NCI-H2196 (cell line): ENCODE measurements around the gene MVB12B.
"Not testable (repeated sequence)": the region's sequence is repeated elsewhere in the genome, so short reads cannot be mapped to it uniquely, and the experiment has no call there.

ENCODE experiments used
- DNase-seq: peaks from one replicate; lab custom pipeline; 2025; ENCODE audit not compliant: unreplicated experiment; lab: John Stamatoyannopoulos, UW

The MVB12B gene

DNA sequence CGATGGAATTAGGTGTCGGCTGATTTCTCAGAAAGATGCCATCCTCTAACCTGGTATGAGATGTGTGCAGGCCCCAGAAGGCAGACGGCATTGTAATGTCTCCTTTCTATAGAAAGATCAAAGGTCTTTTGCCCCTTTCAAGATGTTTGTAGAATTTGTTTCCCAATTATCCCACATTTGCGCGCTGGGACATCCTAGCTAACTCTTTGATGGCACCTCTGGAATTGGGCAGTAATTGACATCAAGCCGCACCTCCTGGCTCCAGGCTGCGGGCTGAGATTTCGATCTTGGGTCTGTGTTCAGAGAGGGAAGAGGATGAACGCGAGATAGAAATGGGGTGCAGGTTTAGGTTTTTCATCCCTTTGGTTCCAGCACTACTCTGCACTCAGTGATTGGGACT, 202.3 kb downstream of the MVB12B start:
- no peak for DNase-seq

DNA sequence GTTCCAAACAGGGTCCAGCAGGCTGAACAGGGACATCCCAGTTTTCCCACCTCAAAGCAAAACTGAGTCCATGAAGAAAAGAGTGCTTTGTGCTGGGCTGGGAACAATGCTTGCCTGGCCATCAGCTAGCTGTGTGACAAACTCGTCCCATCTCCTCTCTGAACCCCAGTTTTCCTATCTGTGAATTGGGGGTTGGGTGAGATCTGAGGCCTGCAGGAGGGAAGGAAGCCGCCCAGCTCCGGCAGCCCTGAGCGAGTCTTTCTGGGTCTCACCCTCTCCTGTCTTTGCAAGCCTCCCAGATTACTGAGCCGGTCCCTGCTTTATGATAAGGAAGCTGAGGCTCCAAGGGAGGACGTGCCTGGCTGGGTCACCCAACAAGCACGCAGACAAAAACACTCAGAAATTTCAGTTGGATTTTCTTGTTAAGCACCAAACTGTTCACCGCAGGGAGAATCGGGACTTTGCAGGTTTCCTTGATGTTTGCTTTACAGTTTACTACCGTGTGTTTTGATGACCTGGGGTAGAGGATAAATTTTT, 204.5 kb downstream of the MVB12B start:
- no peak for DNase-seq

DNA sequence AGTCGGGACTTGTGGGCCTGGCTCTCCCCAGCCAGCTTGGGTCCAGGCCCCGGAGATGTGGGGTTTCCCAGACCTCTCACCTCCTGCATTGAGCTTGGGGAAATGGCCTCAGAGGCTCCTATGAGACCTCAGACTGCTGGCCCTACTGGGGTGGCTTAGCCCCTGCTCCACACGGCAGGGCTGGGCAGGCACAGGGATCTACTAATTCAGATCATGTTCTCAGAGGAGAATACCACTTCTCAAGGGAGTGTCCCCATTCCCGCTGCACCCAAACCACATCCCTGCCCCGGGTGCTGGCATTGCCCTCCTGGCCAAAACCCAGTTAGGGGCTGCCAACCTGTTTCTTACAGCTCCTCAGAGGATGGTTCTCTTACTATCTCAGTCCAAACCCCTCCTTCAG, 205.0 kb downstream of the MVB12B start:
- no peak for DNase-seq

DNA sequence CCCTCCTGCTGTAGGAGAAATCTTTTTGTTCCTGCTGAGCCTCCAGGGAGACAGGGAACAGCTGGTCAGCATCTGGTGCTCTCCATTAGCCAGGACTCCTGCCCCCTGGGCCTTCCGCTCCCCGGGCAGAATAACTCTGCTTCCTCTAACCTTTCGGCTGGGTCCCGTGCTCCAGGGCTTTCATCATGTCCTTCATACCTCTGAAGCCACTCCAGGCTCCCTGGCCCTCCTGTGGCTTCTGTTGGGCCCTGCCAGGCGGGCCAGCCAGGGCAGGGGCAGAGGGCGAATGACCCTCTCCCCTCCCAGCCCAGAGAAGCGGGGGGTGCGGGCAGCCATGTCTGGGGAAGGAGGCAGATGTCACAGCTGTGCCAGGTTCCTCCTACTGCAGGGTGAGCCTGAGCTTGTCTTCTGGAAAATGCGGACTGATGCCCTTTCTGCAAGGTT, 205.4 kb downstream of the MVB12B start:
- no peak for DNase-seq

DNA sequence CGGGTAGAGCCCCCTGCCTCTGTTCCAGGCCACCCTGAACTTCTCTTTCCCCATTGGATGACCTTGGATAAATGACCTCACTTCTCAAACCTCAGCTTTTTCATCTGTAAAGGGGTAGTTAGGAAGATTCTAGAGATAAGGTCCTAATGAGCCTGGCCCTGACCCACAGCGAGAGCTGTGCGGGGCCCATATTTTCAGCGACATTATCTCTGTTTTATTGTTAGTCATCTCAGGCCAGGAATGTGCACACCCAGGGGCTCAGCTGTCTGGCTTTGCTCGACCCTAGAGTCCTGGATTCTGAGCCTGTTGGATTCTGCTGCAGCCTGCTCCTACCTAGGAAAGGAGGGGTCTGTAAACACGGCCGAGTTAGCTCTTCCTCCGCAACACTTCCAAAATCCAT, 205.9 kb downstream of the MVB12B start:
- no peak for DNase-seq

DNA sequence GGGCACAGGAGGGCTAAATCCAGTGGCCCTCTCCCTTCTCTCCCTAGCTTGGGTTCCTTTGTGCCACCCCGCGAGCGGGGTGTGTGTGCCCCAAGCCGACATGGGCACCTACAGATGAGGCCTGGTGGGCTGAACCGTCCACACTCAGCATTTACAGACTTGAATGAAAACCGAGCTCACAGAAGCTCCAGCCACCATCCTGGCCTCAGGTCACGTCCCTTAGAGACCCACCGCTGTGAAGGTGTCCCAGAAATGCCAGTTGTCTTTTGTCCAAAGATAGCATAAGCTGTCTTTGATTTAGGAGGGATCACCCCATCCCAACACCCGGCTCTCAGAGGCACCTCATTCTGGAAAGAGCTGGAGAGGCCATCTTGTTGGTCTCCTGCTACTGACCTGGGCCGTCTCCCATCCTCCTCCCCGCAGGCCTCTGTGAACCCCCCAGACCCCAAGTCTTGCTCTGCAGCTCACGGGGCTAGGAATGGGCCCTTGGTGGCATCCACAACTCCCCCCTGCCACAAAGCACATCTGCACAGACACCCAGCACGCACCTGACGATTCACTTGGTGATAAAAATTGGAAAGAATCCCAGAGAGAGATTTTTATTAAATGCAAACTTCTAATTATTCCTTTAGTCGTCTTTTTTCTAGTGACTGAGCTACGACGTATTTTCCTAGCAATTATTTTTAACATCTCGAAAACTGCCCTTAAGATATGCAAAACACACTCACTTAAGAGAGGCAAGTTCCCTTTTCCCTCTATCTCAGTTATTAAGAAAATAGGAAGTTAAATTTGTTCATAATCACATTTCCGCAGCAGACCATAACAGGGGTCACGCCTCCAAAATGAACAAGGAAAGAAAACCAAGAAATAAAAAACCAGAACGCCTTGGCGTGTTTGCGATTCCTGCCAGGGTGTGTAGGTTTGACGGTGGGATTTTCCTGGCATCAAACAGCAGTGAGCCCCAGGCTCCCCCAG, 206.6 kb downstream of the MVB12B start:
- no peak for DNase-seq

DNA sequence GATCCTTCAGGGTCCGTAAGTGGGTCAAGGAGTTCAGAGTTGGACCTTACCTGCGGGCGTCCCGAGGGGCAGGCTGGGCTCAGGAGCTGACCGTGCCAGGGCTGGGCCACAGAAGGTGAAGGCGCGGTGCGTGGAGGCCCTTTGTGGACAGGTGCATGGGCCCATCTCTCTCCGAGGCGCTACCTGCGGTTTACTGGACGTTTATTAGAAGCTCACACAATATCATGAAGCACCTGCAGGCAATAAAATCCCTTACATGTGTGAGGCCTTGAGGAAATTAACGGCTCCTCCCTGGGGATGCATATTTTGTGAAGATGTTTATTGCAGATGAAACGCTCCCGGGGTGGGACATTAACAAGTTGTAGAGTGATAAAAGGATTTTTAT, 207.3 kb downstream of the MVB12B start:
- DNase-seq: no peak

DNA sequence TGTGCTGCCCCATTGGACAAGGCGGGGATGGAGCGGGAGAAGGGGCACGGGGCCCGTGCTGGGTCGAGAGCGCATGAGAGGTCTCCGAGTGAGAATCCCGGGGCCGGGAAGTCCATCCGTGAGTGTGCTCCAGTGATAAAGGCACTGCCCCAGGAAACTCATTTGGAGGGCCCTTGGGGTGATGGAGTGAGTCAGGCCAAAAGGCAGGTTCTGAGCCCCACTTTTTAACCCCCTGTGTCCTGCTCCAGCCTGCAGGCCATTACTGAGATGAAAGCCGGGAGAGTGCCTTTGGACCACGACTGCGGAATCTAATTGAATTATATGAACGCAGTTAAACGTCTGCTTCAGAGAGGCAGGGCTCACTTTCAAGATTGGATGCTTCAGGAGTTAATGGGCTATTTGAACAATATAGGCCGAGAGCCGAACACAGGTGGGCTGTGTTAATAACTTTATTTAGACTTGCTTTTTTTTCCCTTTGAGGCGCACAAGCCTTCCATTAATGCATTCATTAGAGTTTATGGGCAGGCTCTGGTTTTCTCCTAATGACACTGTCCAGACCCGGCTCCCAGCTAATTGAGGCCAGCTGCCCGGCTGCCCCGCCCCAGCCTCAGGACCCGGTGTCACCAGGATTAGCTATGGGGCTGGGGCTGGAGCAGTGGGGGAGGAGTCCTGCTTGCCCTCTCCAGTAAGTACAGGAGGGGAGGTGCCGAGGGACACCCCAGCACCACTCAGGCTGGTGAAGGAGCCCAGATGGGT, 208.0 kb downstream of the MVB12B start:
- no peak for DNase-seq

DNA sequence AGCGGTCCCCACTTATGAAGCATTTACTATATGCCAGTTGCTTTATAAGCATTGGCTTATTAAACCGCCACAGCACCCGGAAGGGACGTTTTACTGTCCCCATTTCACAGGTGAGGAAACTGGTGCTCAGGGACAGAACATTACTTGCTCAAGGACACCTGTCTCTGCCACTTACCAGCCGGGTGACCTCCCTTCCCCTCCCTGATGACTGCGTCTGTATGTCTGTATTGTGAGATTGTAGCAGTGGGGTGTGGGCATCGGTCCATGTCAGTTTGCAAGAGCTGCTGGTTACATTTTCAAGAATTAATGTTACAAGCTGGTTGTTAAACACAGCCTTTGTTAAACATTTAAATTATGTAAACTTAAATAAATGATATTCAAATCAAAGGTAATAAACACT, 209.5 kb downstream of the MVB12B start:
- DNase-seq: no peak

DNA sequence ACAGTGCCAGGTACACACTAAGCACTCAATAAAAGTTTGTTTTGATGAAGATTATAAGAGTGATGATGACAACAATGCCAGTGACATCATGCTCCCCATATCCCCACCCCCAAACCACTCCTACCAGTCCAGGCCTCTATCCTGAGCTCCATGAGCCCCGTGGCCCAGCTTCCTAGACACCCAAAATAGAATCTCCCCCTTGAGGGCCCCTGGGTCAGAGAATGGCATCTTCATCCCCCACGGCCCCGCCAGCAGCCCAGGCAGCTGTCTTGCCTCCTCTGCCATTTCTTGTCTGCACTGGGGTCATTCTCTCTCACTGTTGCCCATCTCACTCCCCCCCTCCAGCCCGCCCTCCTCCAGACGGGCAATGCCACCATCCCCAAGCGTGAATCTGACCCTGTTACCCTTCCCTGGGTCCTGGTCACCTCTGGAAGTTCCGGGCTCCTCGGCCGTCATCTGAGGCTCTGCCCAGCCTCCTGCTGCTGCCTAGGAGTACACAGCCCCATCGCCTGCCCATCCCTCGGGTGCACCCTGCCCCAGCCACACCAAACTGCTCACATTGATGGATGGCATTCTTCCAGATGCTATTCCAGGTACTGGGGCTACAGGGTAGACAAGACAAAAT, 210.3 kb downstream of the MVB12B start:
- DNase-seq: no peak

DNA sequence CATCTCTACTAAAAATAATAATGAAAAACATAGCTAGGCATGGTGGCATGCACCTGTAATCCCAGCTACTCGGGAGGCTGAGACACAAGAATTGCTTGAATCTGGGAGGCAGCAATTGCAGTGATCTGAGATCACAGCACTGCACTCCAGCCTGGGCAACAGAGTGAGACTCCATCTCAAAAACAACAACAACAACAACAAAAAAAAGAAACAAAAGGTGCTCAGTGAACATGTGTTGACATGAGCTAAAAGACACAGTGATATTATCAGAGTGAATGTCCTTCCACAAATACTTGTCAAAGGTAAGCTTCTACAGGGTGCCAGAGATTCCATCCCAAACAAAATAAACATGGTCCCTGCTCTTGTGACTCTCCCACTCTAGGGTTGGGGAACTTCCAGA, 211.9 kb downstream of the MVB12B start:
- DNase-seq: no peak

DNA sequence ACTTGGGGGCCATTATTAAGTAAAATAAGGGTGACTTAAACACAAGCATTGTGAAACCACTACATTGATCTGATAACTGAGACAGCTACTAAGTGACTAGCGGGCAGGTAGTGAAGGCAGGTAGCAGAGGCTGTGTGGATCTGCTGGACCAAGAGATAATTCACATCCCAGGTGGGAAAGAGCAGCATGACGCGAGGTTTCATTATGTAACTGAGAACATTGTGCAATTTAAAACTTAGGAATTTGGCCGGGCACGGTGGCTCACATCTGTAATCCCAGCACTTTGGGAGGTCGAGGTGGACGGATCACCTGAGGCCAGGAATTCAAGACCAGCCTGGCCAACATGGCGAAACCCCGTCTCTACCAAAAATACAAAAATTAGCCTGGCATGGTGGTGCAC, 213.8 kb downstream of the MVB12B start:
- not testable (repeated sequence) for DNase-seq

DNA sequence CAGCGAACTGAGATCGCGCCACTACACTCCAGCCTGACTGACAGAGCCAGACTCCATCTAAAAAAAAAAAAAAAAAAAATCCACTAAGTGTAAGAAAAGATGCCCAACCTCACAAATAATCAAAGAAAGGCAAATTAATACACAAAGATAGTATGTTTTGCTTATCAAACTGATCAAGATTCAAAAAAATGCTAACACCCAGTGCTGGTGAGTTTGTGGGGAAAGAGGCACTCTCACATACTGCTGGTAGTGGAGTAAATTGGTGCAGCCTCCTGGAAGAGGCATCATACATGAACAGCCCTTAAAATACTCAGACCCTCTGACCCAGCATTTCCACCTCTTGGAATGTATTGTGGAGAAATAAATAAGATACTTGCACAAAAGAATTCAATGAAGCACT, 216.9 kb downstream of the MVB12B start:
- no peak for DNase-seq

DNA sequence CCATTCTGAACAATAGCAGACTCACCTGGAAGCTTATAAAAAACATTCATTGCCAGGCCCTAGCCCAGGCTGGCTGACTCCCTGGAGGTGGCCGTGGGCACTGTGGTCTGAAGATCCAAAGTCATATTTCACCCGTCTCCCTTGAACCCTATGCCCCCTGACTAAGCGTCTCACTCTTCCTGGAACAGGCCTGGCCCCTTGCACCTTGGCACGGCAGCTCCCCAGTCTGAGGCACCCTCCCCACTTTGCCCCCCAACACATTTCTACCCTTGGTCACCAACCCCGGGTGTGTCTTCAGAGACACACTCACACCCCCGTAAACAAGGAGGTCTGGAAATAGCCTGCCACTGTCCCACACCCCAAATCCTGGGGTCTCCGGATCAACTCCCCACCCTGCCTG, 218.5 kb downstream of the MVB12B start:
- DNase-seq: no peak

DNA sequence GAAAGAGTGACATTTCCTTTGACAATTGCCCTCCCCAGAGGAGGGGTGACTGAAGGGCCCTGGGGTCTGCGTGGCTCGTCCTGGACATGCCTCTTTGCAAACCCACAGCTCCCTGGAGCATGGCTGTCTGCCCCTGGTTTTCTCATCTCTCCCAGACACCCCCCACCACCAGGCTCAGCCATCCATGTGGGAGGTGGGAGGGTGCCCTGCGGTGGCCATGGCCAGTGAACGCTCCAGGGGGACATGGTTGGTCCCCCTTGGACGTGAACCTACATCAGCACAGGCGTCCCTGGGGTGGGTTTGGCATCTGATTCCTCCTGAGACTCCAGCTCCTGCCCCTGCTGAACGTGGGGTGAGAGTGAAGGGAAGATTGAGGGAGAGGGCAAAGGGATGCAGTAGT, 219.4 kb downstream of the MVB12B start:
- no peak for DNase-seq

DNA sequence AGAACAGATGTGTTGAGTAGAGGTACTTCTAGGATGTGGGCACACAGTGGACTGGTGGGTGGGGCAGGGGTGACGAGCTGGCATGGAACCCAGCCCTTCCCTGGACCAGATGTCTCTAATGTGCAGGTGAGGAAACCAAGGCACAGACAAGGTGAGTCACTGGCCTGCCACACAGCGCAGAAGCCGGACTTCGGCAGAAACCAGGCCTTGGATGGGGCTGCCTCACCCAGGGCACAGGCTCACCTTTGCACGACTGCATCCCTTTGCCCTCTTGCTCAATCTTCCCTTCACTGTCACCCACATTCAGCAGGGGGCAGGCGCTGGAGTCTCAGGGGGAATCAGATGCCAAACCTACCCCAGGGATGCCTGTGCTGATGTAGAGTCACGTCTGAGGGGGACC, 221.7 kb downstream of the MVB12B start:
- no peak for DNase-seq

DNA sequence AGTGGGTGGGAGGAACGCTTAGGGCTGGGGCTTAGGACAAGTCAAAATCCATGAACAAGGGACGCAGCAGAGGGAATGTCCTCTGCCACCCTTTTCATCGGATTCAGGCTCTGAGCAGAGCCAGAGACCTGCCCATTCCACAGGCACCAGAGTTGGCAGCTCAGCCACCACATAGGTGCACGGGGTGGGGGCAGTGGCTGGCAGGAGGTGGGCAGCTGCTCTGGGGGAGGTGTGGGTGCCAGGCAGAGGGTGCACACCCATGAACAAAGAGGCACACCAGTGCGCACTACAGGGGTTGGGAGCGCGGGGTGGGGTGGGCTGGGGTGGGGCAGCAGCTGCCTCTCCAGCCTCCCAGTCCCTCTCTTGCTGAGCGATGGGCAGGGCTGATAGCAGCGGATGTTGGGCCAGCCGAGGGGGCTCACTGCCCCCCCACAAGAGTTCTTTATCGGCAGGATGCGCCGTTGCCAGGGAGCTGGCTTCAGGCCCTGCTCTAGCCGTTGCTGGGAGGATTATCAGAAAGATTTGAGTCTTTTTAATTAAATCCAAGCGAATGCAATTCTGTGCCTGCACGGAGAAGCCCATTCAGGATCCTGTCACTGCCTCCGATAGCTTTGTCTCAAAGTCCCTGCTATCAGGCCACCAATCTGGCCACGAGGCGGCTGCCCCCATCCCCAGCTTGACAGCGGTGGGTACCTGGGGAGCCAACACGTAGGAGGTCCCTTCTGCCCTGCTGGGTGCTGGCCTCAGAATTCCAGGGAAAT, 222.8 kb downstream of the MVB12B start:
- no peak for DNase-seq

DNA sequence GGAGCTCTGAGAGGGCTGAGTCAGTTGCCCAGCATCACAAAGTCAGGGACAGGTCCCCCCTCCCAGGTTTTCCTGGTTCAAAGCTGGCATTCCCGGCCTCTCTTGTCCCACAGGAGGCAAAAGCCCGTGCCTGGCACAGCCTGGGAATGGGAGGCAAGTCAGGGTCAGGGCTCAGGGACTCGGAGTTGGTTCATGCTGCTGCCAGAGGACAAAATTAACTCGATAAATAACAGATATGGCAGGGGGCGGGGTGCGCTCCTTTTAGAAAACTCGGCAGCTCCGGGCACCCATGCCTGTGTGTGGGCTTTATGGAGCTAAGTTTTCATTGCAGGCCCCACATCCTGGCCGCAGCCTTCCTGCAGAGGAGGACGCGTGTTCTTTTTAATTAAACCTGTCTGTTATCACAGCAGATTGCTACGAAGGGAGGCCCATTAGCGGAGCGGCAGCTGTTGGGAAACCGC, 224.3 kb downstream of the MVB12B start:
- DNase-seq: no peak

DNA sequence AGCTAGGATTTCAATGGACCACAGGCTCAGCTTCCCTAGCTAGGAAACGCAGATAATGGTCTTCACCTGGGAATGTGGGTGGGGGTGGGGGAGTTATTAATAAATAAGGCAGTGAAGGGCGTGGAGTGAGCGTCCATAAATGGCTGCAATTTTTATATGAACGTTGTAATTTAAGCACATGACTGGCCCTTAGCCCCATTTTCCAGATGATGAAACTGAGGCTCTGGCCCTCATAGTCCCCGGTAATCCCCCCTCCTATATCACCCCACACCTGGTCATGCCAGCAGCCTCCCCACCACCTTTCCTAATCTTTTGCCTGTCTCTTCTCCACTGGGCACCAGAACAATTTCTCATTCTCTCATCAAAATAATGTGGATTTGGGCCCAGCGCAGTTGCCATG, 225.2 kb downstream of the MVB12B start:
- no peak for DNase-seq

DNA sequence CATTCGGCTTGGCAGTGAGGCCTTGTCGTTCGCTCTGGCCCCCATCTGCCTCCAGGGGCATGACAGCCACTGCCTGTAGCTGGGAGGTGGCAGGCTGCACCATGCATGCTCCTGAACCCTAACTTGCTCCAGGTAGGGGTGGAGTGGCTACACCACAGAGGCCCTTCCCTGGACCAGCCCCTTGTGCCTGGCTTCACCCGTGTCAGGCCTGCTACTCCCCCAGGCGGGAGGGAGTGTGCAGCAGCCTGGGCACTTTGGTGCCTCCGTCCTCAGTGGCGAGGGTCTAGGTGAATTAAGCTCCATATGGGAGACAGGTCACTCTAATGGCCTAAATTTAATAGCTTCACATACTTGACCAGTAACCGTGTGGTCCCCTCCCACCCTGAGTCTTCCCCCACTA, 227.7 kb downstream of the MVB12B start:
- DNase-seq: no peak

DNA sequence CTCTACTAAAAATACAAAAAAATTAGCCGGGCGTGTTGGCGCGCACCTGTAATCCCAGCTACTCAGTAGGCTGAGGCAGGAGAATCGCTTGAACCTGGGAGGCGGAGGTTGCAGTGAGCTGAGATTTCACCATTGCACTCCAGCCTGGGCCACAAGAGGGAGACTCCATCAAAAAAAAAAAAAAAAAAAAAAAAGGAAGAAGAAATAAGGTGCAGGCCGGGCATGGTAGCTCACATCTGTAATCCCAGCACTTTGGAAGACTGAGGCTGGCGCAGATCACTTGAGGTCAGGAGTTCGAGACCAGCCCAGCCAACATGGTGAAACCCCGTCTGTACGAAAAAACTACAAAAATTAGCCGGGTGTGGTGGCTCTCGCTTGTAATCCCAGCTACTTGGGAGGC, 228.8 kb downstream of the MVB12B start:
- not testable (repeated sequence) for DNase-seq
